ENCODE data around the gene SEMA6A. TPM values are rescaled to one million over a fixed set of nuclear protein-coding genes. Genes with fewer than 3 reads are reported as not detected.

The SEMA6A gene
- total RNA-seq, 2 donors from 2014 or later: 79.6 to 328 TPM

GRCh38 chr5:116462500-116462899 lies 112.1 kb downstream of the SEMA6A start:
- Histone ChIP-seq H3K36me3 (ENCODE audit: control insufficient read depth, insufficient read depth, low read length) (no peaks in the 10 kb centered on the region), H3K27ac (ENCODE audit: low read depth, low read length) (no peak overlapping the region), H3K9me3 (ENCODE audit: control insufficient read depth, low read length) (no peaks in the 10 kb centered on the region), H3K27me3 (ENCODE audit: control insufficient read depth, insufficient read depth, low read length, poor library complexity, severe bottlenecking) (no peaks in the 10 kb centered on the region), H3K9ac (ENCODE audit: extremely low read depth, low read length, poor library complexity, severe bottlenecking) (no peak overlapping the region), H3K4me1 (ENCODE audit: control insufficient read depth, insufficient read depth, low read length) (peaks cover 4% of the 10 kb centered on the region), H3K4me3 (ENCODE audit: low read length) (no peak overlapping the region)
- Mint-ChIP-seq H3K9me3 (no peaks in the 10 kb centered on the region), H3K27me3 (ENCODE audit: insufficient read depth) (no peaks in the 10 kb centered on the region), H3K4me1 (peaks cover 56% of the 10 kb centered on the region), H3K27ac (no peak overlapping the region), H3K4me3 (no peak overlapping the region), H3K36me3 (ENCODE audit: low read depth) (peaks cover 44% of the 10 kb centered on the region)
- TF ChIP-seq CTCF (conservative IDR thresholded peaks at IDR 0.05): no peak
- no peak for DNase-seq
- WGBS, 2 experiments (ENCODE audit: insufficient coverage in 1 of 2, insufficient read length in 1 of 2): 90 to 100% methylated on average over 1 of the region's 1 CpG

- Histone ChIP-seq H3K36me3 (ENCODE audit: control insufficient read depth, insufficient read depth, low read length) (peaks cover 4% of the 10 kb centered on the region), H3K27me3 (ENCODE audit: control insufficient read depth, insufficient read depth, low read length, poor library complexity, severe bottlenecking) (no peaks in the 10 kb centered on the region), H3K4me1 (ENCODE audit: control insufficient read depth, insufficient read depth, low read length) (peaks cover 8% of the 10 kb centered on the region), H3K9ac (ENCODE audit: extremely low read depth, low read length, poor library complexity, severe bottlenecking) (no peak overlapping the region), H3K4me3 (ENCODE audit: low read length) (no peak overlapping the region), H3K27ac (ENCODE audit: low read depth, low read length) (no peak overlapping the region), H3K9me3 (ENCODE audit: control insufficient read depth, low read length) (no peaks in the 10 kb centered on the region)
- Mint-ChIP-seq H3K27ac (peak overlapping the region; percentile 68), H3K4me1 (peaks cover 61% of the 10 kb centered on the region), H3K27me3 (ENCODE audit: insufficient read depth) (no peaks in the 10 kb centered on the region), H3K36me3 (ENCODE audit: low read depth) (peaks cover 28% of the 10 kb centered on the region), H3K4me3 (no peak overlapping the region), H3K9me3 (no peaks in the 10 kb centered on the region)
- no peak for TF ChIP-seq CTCF (conservative IDR thresholded peaks at IDR 0.05)
- WGBS, 2 experiments (ENCODE audit: insufficient coverage in 1 of 2, insufficient read length in 1 of 2): 83 to 89% methylated on average over 2 of the region's 2 CpGs
- DNase-seq: peak; percentile 30
Measured at GRCh38 chr5:116459301-116459700, 115.3 kb downstream of the SEMA6A start.

- peaks cover 12% of the 10 kb centered on the region for H3K4me1 ChIP-seq (ENCODE audit: control insufficient read depth, insufficient read depth, low read length)
- H3K9me3 Mint-ChIP-seq: no peaks in the 10 kb centered on the region
- H3K27ac Mint-ChIP-seq: no peak overlapping the region
- H3K4me3 Mint-ChIP-seq: no peak overlapping the region
- no peak for TF ChIP-seq CTCF (conservative IDR thresholded peaks at IDR 0.05)
- H3K9ac ChIP-seq (ENCODE audit: extremely low read depth, low read length, poor library complexity, severe bottlenecking): no peak overlapping the region
- H3K27me3 ChIP-seq (ENCODE audit: control insufficient read depth, insufficient read depth, low read length, poor library complexity, severe bottlenecking): no peaks in the 10 kb centered on the region
- no peaks in the 10 kb centered on the region for H3K27me3 Mint-ChIP-seq (ENCODE audit: insufficient read depth)
- no peak overlapping the region for H3K27ac ChIP-seq (ENCODE audit: low read depth, low read length)
- H3K36me3 Mint-ChIP-seq (ENCODE audit: low read depth): peaks cover 27% of the 10 kb centered on the region
- H3K4me3 ChIP-seq (ENCODE audit: low read length): no peak overlapping the region
- peaks cover 4% of the 10 kb centered on the region for H3K36me3 ChIP-seq (ENCODE audit: control insufficient read depth, insufficient read depth, low read length)
- DNase-seq: no peak
- no peaks in the 10 kb centered on the region for H3K9me3 ChIP-seq (ENCODE audit: control insufficient read depth, low read length)
- H3K4me1 Mint-ChIP-seq: peaks cover 63% of the 10 kb centered on the region
- WGBS, 2 experiments (ENCODE audit: insufficient coverage in 1 of 2, insufficient read length in 1 of 2): 94 to 100% methylated on average over 1 to 4 of the region's 4 CpGs
Measured at GRCh38 chr5:116457062-116457461, 117.6 kb downstream of the SEMA6A start.
